GM18499 (cell line): ENCODE data around the gene PTPN14.
A peak's percentile ranks its signal among the peaks of the same experiment; 100 is the strongest.
"Not testable (repeated sequence)": the region's sequence is repeated elsewhere in the genome, so short reads cannot be mapped to it uniquely, and the experiment has no call there.

ENCODE experiments used
- ATAC-seq: cut with Tn5 transposase; IDR thresholded peaks from one replicate; pipeline ENCODE4 v1.9.1; 2021; ENCODE audit warnings: moderate number of reproducible peaks; ENCODE audit not compliant: insufficient read depth, unreplicated experiment

Gene PTPN14

GRCh38 chr1:214551436-214552173 is at the start of gene PTPN14:
TSS of gene PTPN14 (minus strand) at chr1:214551602. CDS start at chr1:214464803, 86,799 bp downstream.
- no peak for ATAC-seq

GRCh38 chr1:214593158-214593557 is 41.8 kb upstream of the PTPN14 start:
- no peak for ATAC-seq

- ATAC-seq, result not testable (repeated sequence)
Observed at GRCh38 chr1:214591918-214592317, 40.5 kb upstream of the PTPN14 start.

- ATAC-seq, result no peak
Observed at GRCh38 chr1:214590696-214591095, 39.3 kb upstream of the PTPN14 start.

- ATAC-seq, result no peak
Observed at GRCh38 chr1:214588963-214589597, 37.7 kb upstream of the PTPN14 start.

GRCh38 chr1:214587165-214587564 is 35.8 kb upstream of the PTPN14 start:
- no peak for ATAC-seq

GRCh38 chr1:214586621-214587020 is 35.2 kb upstream of the PTPN14 start:
- no peak for ATAC-seq

GRCh38 chr1:214584805-214585766 is 33.7 kb upstream of the PTPN14 start:
- peak; percentile 81 for ATAC-seq

- no peak for ATAC-seq
Observed at GRCh38 chr1:214583824-214584554, 32.6 kb upstream of the PTPN14 start.

- ATAC-seq, result no peak
Observed at GRCh38 chr1:214583113-214583512, 31.7 kb upstream of the PTPN14 start.

- ATAC-seq, result no peak
Observed at GRCh38 chr1:214582289-214582891, 31.0 kb upstream of the PTPN14 start.

GRCh38 chr1:214581785-214582184 is 30.4 kb upstream of the PTPN14 start:
- no peak for ATAC-seq

- ATAC-seq, result no peak
Observed at GRCh38 chr1:214579183-214579582, 27.8 kb upstream of the PTPN14 start.

- ATAC-seq, result not testable (repeated sequence)
Observed at GRCh38 chr1:214576120-214576519, 24.7 kb upstream of the PTPN14 start.

GRCh38 chr1:214574598-214575411 is 23.4 kb upstream of the PTPN14 start:
- no peak for ATAC-seq

GRCh38 chr1:214573386-214574318 is 22.2 kb upstream of the PTPN14 start:
- ATAC-seq, result no peak

- no peak for ATAC-seq
Observed at GRCh38 chr1:214571281-214571680, 19.9 kb upstream of the PTPN14 start.

GRCh38 chr1:214570442-214570841 is 19.0 kb upstream of the PTPN14 start:
- ATAC-seq, result no peak
